HPDE6-E6E7 (cell line): Measurements from ENCODE around the gene GPATCH11.

Experiments used
- DNase-seq: peaks from one replicate; pipeline ENCODE4 v3.0.0; 2011; ENCODE audit warnings: missing footprints; ENCODE audit errors: extremely low spot score

GPATCH11 gene

GRCh38 chr2:37083873-37084794, at the start of gene GPATCH11, which contains the start of gene HEATR5B:
GPATCH11 (plus strand) TSS chr2:37084518; CDS start chr2:37088382, 3,864 bp downstream.
HEATR5B (minus strand) TSS chr2:37084372; CDS start chr2:37083414, 958 bp downstream.
- DNase-seq: peak; percentile 98

DNA sequence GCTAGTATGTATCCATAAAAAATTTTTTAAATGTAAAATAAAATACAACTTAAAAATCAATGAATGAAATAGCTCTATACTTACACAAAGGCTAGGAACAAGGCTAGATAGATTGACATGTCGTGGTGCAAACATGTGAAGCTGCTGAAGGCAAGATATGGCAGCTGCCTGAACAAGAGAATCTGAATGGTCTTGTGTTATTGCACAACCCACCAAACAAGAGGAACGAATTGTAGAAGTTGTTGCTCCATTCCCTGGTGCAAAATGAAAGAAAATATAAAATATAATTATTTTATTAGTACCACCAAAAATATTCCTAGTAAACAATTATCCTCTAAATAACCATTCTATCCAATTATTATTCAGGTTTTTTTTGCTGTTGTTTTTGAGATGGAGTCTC, 46.5 kb upstream of the GPATCH11 start:
- DNase-seq: no peak

GRCh38 chr2:37039580-37039979, 44.7 kb upstream of the GPATCH11 start:
- DNase-seq: no peak

DNA sequence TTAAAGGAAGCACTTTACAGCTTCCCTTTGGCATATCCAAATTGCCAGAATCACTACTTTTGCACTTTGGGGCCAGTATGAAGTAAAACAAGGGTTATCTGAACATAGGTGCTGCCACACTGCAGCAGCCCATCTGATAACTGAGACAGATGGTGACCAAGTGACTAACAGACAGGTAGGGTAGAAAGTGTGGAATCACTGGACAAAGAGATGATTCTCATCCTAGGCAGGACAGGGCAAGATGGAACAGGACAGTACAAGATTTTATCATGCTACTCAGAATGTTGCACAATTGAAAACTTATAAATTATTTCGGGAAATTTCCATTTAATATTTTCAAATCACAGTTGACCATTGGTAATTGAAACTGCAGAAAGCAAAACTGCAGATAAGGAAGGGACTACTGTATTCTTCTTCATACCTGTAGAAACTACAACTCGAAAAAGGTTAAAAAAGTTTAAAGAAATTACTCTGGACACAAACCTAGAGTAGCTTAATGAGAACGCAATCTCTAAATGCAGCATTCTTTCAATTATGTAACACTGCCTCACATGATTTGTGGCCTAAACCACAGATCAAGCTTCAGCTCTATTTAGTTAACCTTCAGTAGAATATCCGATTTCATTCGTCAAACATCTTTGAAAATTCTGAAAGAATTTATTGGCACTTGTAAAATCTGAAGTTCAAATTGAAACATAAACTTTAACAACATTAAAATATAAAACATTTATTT, 31.6 kb upstream of the GPATCH11 start:
- peak; percentile 54 for DNase-seq

- no peak for DNase-seq
These were observed 24.5 kb upstream of the GPATCH11 start for GRCh38 chr2:37059841-37060240.

- DNase-seq: no peak
These were observed 23.9 kb upstream of the GPATCH11 start for GRCh38 chr2:37060446-37060845.

DNA sequence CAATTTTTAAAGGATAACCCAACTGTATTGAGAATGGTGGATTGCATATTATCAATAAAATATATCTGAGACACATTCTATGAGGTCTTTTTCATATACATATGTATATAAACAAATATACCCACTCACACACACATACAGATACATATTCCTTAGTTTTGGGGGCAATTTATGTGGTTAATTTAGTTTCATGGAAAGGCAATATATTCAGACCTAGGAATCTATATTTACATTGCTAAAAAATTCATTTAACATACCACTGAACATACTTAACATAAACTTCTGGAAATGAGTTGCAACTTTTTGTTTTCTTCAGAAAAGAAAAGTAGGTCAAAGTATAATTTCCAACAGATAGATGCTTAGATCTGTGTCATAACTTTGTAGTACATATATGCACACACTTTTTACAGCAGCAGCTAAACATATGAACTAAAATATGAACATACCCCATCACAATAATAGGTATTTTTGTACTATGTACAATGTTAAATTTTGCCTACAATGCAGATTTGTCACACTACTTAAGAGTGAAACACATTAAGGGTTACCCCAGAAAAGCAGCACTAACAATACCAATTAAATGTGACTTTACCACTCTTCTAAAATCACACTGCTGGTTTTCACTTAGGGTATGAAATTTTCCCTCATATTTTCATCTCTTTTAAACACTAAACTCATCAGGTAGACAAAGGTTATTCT, 23.2 kb upstream of the GPATCH11 start:
- no peak for DNase-seq

GRCh38 chr2:37061776-37062175, 22.5 kb upstream of the GPATCH11 start:
- no peak for DNase-seq

GRCh38 chr2:37068686-37069085, 15.6 kb upstream of the GPATCH11 start:
- no peak for DNase-seq

GRCh38 chr2:37070931-37071330, 13.4 kb upstream of the GPATCH11 start:
- no peak for DNase-seq

GRCh38 chr2:37080266-37080665, 4.1 kb upstream of the GPATCH11 start:
- no peak for DNase-seq

DNA sequence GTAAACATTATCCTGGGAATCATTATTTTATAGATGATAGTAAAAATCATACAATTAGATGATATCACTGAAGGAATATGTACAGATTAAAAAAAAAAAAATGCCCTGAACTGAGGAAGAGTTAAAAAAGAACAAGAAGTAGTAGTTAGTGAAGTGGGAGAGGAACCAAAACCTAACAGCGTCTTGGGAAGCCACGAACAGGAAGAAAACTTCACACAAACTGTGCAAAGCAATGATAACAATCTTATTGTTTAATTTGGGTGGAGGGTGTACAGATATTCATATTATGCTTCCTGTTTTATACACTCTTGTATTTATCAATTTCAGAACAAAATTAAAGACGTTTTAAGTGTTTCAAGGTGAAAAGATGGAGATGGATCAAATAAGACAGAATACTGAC, 3.6 kb upstream of the GPATCH11 start:
- DNase-seq: no peak

- no peak for DNase-seq
These were observed 479 bp downstream of the GPATCH11 start for GRCh38 chr2:37084797-37085196.

GRCh38 chr2:37085731-37086147, 1.4 kb downstream of the GPATCH11 start:
- no peak for DNase-seq

GRCh38 chr2:37090019-37090477, 5.7 kb downstream of the GPATCH11 start:
- no peak for DNase-seq

- no peak for DNase-seq
These were observed 7.6 kb downstream of the GPATCH11 start for GRCh38 chr2:37091873-37092272.

DNA sequence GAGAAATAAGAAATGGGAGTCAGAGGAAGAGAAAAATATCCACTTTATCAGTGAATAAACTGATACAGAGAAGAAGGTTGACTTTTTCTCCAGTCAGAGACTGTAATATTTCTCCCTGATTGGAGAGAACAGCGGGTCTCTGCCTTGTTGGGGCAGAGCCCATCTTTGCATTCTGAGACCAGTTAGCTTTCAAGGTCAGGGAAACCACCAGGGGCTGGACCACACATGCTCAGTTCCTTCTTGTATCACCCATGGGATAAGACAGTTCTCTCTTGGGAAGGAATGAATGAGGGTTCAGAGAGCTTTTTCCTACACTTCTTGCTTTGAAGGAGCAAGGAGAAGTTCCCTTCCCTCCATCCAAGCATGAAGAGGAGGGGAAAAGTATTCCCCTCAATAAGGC, 12.2 kb downstream of the GPATCH11 start:
- no peak for DNase-seq

DNA sequence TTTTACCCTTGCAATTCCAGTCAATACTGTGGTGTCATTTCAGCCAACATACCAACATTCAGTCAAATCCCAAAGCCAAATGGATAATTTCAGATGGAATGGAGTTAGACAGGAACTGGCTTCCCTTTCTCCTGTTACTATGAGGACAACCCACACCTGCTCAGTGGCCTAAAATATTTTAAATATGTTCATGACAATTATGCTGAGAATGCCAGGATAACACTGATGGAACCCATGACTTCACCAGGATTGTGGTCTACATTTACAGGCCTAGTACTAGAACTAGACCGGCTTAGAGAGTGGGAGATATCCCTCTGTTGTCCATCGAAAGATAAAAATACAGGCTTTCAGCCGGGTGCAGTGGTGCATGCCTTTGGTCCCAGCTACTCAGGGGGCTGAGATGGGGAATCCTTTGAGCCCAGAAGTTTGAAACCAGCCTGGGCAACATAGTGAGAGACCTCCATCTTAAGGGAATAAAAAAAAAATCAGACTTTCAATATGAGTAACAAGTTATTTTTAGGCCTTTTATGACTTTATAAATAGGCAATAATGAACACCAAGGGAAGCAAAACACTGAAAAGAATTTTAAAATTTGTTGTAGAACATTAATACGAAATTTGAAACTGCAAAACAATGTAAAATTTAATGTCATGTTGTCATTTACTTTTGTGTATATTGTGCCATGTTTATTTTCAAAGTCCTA, 14.2 kb downstream of the GPATCH11 start:
- DNase-seq: no peak

GRCh38 chr2:37100054-37100453, 15.7 kb downstream of the GPATCH11 start:
- no peak for DNase-seq

- no peak for DNase-seq
These were observed 18.3 kb downstream of the GPATCH11 start for GRCh38 chr2:37102588-37102987.

GRCh38 chr2:37104178-37104577, 19.9 kb downstream of the GPATCH11 start:
- no peak for DNase-seq
